Activated naive CD4-positive, alpha-beta T cell treated with anti-CD3 and anti-CD28 coated beads, Interleukin-2, amount 50 U/mL, for 16 hours (primary cell): ENCODE data around the gene CTSZ.

Source experiments
- DNase-seq: peaks from one replicate; pipeline ENCODE4 v3.0.0-alpha.2; 2020

The CTSZ gene

DNA sequence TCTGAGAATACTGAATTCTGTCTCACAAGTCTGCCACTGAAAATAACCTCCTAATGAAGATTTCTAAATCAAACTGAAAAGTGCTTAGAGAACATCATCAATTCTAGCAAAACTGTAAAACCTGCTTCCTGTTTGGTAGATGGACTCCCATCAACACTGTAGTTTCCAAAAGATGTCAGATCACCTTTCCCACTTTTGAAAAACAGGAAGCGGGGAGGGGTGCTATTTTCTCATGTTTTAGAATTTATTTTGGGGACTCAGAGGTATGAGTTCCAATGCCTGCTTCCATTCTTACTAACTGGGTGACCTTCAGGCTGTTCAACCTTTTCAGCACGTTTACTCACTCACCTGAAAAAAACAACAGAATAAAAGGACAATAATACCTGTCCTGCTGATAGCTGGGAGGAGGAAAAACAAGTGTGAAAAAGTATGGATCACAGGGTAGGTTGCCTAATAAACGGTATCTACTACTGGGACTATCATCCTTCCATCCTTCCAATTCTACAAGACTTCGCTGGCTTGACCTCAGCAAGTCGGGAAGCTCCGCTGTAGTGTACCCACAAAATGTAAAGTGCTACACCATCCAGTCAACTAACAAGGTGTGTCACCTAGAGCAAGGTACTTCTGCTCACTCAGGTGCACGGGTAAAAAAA lies 24.0 kb upstream of the CTSZ start:
- DNase-seq = no peak

- no peak for DNase-seq
Measured at GRCh38 chr20:59028812-59029211, 21.8 kb upstream of the CTSZ start.

DNA sequence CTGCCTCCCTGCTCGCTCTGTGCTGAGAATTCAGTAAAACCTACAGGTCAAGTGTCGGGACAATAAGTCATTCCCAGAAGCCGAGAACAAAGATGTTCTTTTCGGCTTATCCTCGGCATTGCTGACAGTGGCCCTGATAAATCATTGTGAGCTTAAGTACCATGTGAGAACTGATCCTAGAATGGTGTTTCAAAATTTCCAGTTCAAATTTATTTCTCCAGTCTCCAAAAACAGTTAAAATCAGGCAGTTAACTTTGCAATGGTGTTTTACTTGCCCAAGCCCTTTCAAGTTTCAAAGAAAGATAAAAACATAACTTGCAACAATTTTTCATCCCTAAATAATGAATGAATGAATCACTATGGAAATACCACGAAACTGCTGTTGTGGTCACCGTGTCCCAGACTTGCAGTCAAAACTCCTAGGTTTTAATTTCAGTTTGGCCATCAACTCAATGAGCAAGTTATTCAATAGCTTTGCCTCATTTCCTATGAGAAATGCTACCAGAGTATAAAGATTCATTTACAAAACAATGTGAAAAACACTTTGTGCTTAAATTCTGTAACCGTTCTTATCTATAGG lies 20.8 kb upstream of the CTSZ start:
- DNase-seq = no peak

GRCh38 chr20:59026904-59027740 lies 20.1 kb upstream of the CTSZ start:
- DNase-seq = no peak

- DNase-seq = no peak
Measured at GRCh38 chr20:59025511-59025910, 18.5 kb upstream of the CTSZ start.

- DNase-seq = no peak
Measured at GRCh38 chr20:59025086-59025485, 18.0 kb upstream of the CTSZ start.

- DNase-seq = no peak
Measured at GRCh38 chr20:59024111-59024530, 17.1 kb upstream of the CTSZ start.

DNA sequence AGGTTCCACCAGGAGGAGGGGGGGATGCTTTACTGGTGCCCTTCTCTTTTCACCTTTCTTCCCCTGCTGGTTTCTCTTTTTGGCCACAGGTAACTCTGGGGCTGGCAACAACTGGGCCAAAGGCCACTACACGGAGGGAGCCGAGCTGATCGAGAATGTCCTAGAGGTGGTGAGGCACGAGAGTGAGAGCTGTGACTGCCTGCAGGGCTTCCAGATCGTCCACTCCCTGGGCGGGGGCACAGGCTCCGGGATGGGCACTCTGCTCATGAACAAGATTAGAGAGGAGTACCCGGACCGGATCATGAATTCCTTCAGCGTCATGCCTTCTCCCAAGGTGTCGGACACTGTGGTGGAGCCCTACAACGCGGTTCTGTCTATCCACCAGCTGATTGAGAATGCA lies 16.6 kb upstream of the CTSZ start:
- no peak for DNase-seq

DNA sequence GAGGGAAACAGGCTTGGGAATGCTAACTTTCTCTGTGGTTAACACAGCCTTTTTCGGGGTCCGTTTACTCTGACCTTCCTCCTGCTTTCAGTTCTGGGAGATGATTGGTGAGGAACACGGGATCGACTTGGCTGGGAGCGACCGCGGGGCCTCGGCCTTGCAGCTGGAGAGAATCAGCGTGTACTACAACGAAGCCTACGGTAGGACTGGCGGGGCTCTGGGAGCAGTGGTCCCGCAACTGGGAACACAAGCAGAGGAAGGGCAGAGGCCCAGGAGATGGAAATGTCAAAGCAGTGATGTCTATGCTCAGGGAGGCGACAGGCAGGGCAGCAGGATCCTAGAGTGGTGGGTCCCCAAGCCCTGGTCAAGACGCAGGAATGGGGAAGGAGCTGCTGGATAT lies 15.7 kb upstream of the CTSZ start:
- no peak for DNase-seq

GRCh38 chr20:59020938-59021551 lies 14.0 kb upstream of the CTSZ start:
- no peak for DNase-seq

DNA sequence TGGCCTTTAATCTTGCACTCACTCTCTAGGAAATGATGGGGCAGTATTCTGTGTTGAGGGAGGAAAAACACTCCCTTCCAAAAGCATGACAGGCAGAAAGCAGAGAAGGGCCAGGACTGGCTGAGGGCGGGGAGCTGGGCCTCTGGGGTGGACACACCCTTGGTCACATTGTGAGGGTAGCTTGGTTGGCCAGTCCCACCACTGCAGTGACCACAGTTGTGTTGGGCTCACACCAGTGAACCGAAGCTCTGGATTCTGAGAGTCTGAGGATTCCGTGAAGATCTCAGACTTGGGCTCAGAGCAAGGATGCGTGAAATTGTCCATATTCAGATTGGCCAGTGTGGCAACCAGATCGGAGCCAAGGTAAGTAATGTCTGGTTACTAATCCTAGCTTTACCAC lies 12.2 kb upstream of the CTSZ start, which contains the start of gene TUBB1:
Gene TUBB1, plus strand, starts transcription at position 213 of the 400 bp plus-strand sequence. Its CDS starts 94 bp downstream, at position 307.
- no peak for DNase-seq

GRCh38 chr20:59018817-59019216 lies 11.8 kb upstream of the CTSZ start:
- DNase-seq = no peak

DNA sequence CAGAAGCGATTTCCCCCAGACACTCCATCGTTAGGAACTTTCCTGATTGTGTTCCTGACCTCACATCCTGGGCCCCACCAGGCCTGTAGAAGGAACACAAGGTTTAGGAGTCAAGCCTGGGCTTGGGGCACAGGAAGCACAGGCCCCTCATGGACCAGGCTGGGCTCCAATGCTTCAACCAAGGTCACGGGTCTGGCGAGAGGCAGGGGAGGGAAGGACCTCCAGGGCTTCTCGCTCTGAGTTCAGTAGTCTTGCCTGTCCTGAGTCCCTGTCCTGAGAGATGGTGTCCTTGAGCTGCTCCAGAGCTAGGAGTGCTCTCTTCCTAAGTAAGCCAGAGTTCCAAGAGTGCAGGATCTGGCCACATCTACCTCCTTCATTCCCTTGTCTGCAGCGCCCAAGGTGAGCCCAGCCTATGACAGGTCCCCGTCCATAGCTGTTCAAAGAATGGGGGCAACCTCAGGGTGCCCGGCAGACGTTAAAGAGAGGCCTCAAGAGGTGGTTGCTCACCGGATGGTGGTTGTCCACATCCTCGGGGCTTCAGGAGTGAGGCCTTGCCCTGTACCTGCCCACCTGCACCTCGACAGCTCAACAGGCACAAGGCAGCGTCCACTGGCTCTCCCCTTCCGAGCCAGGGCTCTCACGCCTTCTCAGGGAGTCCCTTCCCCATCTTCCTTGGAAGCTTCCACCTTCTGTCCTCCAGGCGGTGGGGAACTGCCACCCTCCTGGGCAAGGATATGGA lies 10.6 kb upstream of the CTSZ start:
- DNase-seq = no peak

- DNase-seq = peak; percentile 39
Measured at GRCh38 chr20:59016795-59017492, 9.9 kb upstream of the CTSZ start.

GRCh38 chr20:59015812-59016711 lies 9.0 kb upstream of the CTSZ start:
- DNase-seq = no peak

DNA sequence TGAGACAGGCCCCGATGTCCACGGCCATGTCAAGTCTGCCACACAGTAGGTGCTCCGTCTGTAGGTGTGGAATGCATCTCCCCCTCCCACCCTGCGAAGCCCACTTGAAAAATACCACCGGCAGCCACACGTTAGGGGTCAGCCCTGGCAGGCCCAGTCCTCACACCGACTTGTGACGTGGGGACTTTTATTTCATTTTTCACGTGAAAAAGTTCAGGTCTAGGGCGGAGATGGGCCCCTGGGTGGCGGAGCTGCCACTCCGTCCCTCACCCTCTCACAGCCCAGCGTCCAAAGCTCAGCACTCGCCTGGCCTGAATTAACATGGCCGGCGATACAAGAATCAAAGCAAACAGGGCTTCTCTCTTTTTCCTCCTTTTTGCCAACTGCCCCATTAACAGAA lies 8.4 kb upstream of the CTSZ start:
- no peak for DNase-seq

DNA sequence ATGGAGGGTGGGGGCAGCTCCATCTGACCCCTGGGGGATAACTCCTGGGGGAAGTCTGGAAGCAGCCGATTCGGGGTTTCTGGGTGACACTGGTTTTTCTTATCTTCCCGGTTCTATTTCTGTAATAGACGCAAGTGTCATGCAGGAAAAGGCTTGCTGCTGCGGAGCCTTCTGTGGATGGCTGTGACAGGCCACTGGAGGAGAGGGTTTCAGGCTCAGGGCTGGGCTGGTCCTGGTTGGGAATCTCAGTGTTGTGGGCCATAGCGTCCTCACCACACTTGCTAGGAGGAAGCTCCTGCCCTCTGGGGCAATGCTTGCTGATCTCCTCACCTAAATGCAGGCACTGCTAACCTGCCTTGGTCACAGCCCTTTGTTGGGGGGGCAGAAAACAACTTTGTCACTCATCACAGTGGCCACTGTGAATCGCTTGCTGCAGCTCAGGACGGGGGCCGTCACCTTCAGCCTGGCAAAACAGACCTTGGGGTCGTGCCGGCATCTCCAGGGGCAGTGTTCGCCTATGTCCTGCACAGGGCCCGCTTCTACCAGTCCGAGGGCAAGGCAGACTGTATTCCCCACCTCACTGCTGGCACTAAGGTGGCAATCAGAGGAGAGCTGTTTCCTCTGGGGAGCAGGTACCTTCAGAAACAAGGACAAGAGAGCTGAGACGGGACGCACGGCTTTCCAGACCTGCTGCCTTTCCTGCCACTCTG lies 7.8 kb upstream of the CTSZ start:
- no peak for DNase-seq

DNA sequence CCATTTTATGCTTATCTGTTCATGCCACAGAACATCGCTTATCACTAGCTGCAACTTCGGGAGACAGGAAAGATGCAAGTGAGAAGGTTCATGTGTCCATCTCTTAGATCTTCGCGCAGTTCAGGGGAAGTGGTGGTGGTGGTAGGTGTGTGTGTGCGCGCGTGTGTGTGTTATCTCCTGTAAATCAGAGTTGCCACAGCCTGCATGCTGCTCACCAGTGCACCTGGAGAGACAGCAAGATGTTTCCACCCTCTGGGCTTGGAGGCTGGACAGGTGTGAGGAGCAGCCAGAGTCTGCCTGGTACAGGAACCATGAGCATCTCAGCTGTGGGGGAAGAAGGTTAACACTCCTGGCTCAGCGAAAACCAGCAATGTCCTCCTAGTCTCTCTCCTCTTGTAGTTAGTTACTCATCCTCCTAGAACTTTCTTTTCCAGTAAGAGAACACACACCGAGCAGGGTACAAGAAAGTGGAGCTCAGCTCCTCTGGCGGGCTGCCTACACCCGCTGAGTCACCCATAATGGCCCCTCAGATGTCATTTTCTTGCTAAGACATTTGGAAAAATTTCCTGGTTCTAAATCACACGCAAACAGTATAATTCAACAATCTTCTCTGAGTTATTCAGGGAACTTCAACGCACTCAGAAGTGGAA lies 7.0 kb upstream of the CTSZ start:
- no peak for DNase-seq

DNA sequence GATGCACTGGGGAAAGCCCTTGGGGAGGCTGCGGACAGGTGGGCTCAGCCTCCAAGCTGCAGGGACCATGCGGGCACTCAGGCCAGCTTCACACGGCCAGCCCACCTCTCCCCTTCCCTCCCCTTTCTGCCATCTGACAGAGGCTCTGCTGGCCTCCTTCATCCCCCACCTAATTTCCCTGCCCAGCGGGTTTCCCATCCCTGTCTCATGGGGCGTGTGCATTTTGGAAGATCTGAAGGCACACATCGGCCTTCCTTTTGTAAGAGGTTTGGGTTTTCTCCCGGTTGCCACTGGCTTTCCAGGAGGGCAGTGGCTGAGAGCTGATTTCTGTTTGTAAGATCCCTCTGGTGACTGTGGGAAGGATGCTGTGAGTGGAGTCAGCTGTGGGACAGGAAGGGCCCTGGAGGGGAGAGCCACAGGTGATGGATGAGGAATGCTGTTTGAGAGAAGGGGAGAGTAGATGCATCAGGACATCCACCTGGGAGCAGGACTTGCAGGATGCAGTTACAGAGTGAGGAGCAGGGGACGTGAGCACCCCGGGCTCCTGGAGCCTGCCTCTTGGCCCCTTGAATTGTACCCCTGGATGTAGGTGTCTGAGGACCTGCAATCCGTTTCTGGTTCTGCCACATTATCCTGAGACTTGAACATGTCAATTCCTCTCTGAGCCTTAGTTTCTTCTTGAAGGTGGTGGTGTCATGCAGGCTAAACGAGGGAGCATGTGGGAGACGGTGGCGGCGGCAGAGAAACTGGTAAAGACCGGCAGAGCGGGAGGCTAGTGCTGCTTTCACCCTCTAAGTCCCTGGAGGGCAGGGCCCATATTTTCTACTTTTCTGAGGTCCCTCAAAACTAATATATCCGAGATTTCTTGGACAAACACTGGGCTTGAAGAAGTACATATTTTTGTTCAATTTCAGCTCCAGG lies 6.2 kb upstream of the CTSZ start:
- no peak for DNase-seq
